22Rv1 (cell line): ENCODE data around the gene RAPSN.

Experiments used
- H3K27ac ChIP-seq: fragments of 450-650 bp; 2 replicates; pipeline ENCODE4 v1.5.1; 2017
- CTCF ChIP-seq: fragments of 450-650 bp; IDR thresholded peaks from 2 replicates; pipeline ENCODE4 v1.5.1; 2017; ENCODE audit warnings: mild to moderate bottlenecking
- ZFX ChIP-seq: fragments of 450-650 bp; IDR thresholded peaks from 2 replicates; pipeline ENCODE4 v1.6.1; 2017; ENCODE audit warnings: antibody characterized with exemption, borderline replicate concordance

Gene RAPSN

GRCh38 chr11:47441421-47441820 is 7.5 kb downstream of the RAPSN start:
- no peak overlapping the region for H3K27ac ChIP-seq
- TF ChIP-seq ZFX (no peak), CTCF (no peak)

- TF ChIP-seq ZFX (no peak), CTCF (no peak)
- no peak overlapping the region for H3K27ac ChIP-seq
Measured at GRCh38 chr11:47440054-47440476, 8.9 kb downstream of the RAPSN start.

- H3K27ac ChIP-seq = no peak overlapping the region
- no peak for TF ChIP-seq ZFX
- no peak for TF ChIP-seq CTCF
Measured at GRCh38 chr11:47438721-47439120, 10.2 kb downstream of the RAPSN start.

GRCh38 chr11:47437746-47438418 is 11.1 kb downstream of the RAPSN start:
- no peak for TF ChIP-seq CTCF
- TF ChIP-seq ZFX = no peak
- no peak overlapping the region for H3K27ac ChIP-seq

- TF ChIP-seq ZFX (no peak), CTCF (no peak)
- no peak overlapping the region for H3K27ac ChIP-seq
Measured at GRCh38 chr11:47437218-47437745, 11.7 kb downstream of the RAPSN start.

- no peak overlapping the region for H3K27ac ChIP-seq
- TF ChIP-seq ZFX (no peak), CTCF (no peak)
Measured at GRCh38 chr11:47436726-47437125, 12.2 kb downstream of the RAPSN start.

- H3K27ac ChIP-seq = no peak overlapping the region
- TF ChIP-seq CTCF (no peak), ZFX (no peak)
Measured at GRCh38 chr11:47435687-47436086, 13.2 kb downstream of the RAPSN start.
